HG02943 (cell line): Measurements from ENCODE around the gene KRTAP1-5.
"Not testable (repeated sequence)": the region's sequence is repeated elsewhere in the genome, so short reads cannot be mapped to it uniquely, and the experiment has no call there.

Experiments
- ATAC-seq: cut with Tn5 transposase; IDR thresholded peaks from one replicate; pipeline ENCODE4 v1.9.1; 2021; ENCODE audit warnings: mild to moderate bottlenecking, low read depth, moderate library complexity; ENCODE audit not compliant: unreplicated experiment

KRTAP1-5 gene

GRCh38 chr17:41049110-41049509 lies 22.1 kb upstream of the KRTAP1-5 start:
- no peak for ATAC-seq

DNA sequence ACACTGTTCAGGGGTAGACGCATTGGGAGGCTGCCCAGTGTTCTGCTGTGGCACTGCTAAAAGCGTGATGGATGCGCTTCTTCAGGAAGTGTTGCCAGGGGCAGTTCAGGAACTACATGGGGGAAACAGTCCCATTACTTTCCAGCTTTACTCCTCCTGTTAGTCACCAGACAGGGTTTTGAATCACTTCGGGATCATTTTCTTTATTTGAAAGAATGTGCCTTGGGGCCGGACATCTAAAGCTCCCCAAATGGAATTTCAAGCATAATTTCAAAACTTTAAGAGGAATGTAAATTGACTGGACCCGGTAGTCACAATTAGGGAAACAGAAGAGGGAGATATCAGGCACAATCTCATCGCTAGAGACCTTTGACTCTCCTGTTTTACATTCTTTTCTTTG lies 21.4 kb upstream of the KRTAP1-5 start:
- no peak for ATAC-seq

DNA sequence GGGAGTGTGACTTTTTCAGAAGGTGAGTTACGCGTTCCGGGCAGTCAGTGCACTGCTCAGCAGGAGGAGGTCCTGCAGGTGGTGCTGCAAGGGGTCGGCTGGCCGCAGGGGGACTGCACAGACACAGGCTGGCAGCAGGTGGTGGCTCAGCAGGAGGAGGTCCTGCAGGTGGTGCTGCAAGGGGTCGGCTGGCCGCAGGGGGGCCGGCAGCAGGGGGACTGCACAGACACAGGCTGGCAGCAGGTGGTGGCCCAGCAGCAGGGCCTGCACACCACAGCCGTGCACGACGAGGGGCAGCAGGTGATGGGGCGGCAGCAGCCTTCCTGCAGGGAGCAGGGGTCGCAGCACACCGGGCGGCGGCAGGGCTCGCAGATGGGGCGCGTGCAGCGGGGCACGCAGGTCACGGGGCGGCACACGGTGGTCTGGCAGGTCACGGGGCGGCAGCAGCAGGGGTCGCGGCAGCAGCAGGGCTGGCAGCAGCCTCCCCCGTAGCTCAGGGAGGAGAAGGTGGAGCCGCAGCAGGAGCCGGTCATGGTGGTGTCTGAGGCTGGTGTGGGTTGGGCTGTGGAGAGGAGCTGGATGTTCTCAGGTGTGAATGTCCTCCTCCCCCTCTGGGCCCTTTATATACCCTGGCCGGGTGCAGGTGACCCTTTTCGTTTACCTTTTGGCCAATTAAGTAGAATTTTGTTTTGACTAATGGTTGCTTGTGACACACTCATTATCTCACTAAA lies 19.9 kb upstream of the KRTAP1-5 start, which contains the start of gene KRTAP2-1:
TSS of gene KRTAP2-1 (minus strand) at position 582 of the 731 bp plus-strand sequence. CDS start at position 533, 49 bp downstream.
- not testable (repeated sequence) for ATAC-seq

- ATAC-seq = no peak
These were observed 15.9 kb upstream of the KRTAP1-5 start for GRCh38 chr17:41042953-41043352.

GRCh38 chr17:41040783-41041571 lies 14.0 kb upstream of the KRTAP1-5 start, which contains the start of gene KRTAP1-1:
Gene KRTAP1-1 (minus strand): TSS chr17:41041450. CDS start chr17:41041397, 53 bp downstream.
- not testable (repeated sequence) for ATAC-seq

- ATAC-seq = no peak
These were observed 10.9 kb upstream of the KRTAP1-5 start for GRCh38 chr17:41037853-41038350.

- not testable (repeated sequence) for ATAC-seq
These were observed 7.4 kb upstream of the KRTAP1-5 start, which contains the start of gene KRTAP1-3 for GRCh38 chr17:41034346-41034935. Gene KRTAP1-3 (minus strand): TSS chr17:41034874. CDS start chr17:41034821, 53 bp downstream.

DNA sequence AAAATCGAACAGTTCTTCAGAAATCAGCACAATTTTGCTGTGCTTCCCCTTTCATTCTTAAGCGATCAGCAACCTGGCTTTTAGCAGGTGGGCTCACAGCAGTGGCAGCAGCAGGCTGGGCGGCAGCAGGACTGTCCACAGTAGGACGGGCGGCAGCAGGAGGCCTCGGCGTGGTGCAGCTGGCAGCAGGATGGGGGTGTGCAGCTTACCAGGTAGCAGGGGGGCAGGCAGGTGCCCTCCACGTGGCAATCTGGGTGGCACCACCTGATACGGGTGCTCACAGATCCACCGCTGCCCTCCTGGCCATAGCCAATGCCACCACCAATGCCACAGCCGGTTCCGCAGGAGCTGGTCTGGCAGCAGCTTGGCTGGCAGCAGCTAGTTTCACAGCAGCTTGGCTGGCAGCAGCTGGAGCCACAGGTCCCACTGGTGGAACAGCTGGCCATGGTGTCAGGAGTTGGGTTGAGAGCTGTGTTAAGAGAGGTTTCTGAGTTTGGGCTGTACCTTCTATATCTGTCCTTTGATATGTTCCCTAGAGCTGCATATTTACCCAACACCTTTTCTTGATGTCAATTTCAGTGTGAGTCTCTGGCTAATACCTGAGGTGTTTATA lies 2.7 kb upstream of the KRTAP1-5 start, which contains the start of gene KRTAP1-4:
TSS of gene KRTAP1-4 (minus strand) at position 563 of the 613 bp plus-strand sequence. CDS start at position 446, 117 bp downstream.
- ATAC-seq = no peak

GRCh38 chr17:41024697-41025096 lies 2.3 kb downstream of the KRTAP1-5 start:
- no peak for ATAC-seq

- no peak for ATAC-seq
These were observed 6.7 kb downstream of the KRTAP1-5 start for GRCh38 chr17:41020336-41020735.

DNA sequence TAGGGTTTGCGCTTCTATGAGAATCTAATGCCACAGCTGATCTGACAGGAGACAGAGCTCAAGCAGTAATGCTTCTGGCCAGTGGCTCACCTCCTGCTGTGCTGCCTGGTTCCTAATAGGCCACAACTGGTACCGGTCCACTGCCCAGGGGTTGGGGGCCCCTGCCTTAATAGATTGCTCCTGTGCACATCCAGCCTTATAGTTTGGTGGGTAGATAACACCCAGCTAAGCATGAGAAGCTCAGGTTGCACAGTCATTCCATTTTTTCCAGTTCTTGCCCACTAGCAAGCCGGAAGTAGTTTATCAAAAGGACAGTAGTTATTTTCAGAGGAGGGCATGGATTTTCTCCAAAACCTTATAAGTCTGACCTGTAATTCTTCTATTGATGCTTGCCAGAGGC lies 7.6 kb downstream of the KRTAP1-5 start:
- no peak for ATAC-seq

- ATAC-seq = no peak
These were observed 8.5 kb downstream of the KRTAP1-5 start for GRCh38 chr17:41018541-41018940.

- no peak for ATAC-seq
These were observed 10.3 kb downstream of the KRTAP1-5 start for GRCh38 chr17:41016578-41017215.

GRCh38 chr17:41015454-41015853 lies 11.6 kb downstream of the KRTAP1-5 start:
- ATAC-seq = no peak

DNA sequence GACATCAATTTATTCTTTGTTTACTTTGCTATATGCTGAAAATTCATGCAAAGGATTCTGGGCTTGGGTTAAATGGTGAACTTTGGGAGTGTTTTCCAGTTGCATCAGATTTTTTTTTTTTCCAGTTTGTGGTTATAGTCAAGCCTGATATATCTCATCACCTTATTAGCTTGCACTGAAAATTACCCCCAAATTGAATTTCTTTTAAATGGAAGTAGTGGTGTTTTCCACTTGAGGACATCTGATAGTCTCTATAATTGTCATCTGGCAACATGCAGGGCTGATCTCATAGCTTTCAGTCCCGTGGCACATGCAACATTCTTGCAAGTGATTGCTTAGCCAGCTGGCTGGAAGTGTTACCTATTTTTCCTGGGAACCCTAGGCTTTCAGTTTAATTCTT lies 13.4 kb downstream of the KRTAP1-5 start:
- ATAC-seq = no peak

DNA sequence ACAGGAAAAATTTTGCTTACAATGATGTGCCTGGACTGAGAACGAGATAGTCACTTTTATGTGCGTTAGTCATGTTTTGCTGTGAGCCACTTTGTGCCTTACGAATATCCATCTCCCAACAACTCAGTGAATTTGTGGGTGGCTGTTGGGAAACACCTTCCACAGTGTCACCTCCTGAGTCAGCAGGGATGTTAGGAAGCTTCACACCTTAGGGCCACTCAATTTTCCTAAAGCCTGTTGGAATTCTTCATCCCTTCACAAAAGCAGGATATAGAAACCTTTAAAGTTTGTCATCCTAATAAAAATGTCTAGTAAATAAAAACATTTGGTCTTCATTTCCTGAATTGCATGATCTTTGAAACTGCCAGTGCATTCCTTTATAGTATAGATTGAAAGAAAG lies 13.8 kb downstream of the KRTAP1-5 start:
- no peak for ATAC-seq

- ATAC-seq = no peak
These were observed 14.5 kb downstream of the KRTAP1-5 start for GRCh38 chr17:41012326-41013120.

- ATAC-seq = no peak
These were observed 16.6 kb downstream of the KRTAP1-5 start for GRCh38 chr17:41010441-41010840.

GRCh38 chr17:41009936-41010335 lies 17.1 kb downstream of the KRTAP1-5 start:
- no peak for ATAC-seq
